NOMO-1 treated with dmso at 0.1 percent for 144 hours (cell line): ENCODE measurements around the gene TAS2R41.
"Not testable (repeated sequence)": the region's sequence is repeated elsewhere in the genome, so short reads cannot be mapped to it uniquely, and the experiment has no call there.

ENCODE experiments used
- DNase-seq: peaks from one replicate; lab custom pipeline; 2025; ENCODE audit not compliant: unreplicated experiment; lab: John Stamatoyannopoulos, UW

Gene TAS2R41

DNA sequence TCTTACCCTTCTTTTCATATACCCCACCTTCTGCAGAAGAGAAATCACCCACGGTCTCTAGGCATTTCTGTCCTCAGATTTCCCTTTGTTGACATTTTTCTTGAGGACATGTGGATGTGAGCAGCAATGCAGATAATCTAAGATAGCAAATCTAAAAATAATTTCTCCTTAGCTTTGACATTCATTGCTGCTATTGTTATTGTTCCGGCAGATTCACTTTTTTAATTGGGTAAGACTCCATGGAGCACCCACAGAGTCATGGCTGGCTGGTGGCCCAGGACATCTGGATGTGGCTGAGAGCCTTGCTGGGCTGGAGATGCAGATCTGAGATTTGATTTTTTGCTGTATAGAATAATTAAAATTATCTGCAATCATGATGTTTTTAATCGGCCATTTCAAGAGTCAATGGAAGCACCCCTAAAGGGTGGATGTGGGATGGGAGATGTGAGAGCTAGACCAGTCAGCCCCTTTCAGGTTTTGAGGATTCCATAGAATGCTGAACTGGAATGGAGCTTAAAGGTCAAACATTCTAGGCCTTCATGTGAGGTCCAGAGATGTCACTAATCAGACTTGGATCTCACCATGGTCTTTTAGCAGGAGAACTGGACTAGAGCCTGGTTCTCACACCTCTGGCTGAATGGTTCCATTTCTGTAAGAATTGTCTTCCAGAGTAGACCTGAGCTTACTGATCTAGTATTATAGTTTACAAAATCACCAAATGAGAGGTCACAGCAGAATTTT is 37.5 kb downstream of the TAS2R41 start:
- no peak for DNase-seq

- DNase-seq: no peak
Observed at GRCh38 chr7:143516981-143517380, 39.3 kb downstream of the TAS2R41 start.

GRCh38 chr7:143518521-143518920 is 40.8 kb downstream of the TAS2R41 start:
- DNase-seq: no peak

DNA sequence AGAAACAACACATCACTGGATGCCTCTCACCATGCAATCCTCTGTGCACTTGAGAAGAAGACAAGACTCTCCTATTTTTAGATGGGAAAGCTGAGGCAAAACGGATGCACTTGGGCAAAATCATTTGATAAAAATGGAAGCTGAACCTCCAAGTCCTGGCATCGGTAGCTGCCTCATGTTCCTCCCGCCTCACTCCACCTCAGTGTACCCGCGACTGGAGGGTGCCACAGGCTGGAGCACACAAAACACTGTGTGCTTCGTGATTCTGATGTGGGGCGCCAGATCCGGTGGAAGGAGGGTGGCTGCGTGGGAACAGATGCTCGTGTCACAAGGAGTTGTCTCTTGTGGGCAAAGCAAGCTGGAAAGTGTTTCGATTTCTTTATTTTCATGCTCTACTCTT is 41.3 kb downstream of the TAS2R41 start:
- no peak for DNase-seq

GRCh38 chr7:143519411-143520131 is 41.9 kb downstream of the TAS2R41 start:
- DNase-seq: no peak

GRCh38 chr7:143522309-143522916 is 44.7 kb downstream of the TAS2R41 start:
- DNase-seq: not testable (repeated sequence)
